SU-DHL-6 (cell line): ENCODE results near the gene C5AR1.
"Not testable (repeated sequence)": the region's sequence is repeated elsewhere in the genome, so short reads cannot be mapped to it uniquely, and the experiment has no call there.

Source experiments
- H2AFZ ChIP-seq: fragments of 200-600 bp; sonication (generic); 2 replicates; pipeline ENCODE4 v1.6.1; 2014; ENCODE audit warnings: low read depth, mild to moderate bottlenecking, moderate library complexity, mixed read lengths, antibody characterized with exemption, low read length; ENCODE audit not compliant: severe bottlenecking
- H3F3A ChIP-seq: fragments of 200-600 bp; shearing (Covaris generic); 2 replicates; pipeline ENCODE4 v1.6.0; 2016; ENCODE audit warnings: antibody characterized with exemption, mild to moderate bottlenecking; ENCODE audit not compliant: insufficient read depth
- H3K27ac ChIP-seq: fragments of 200-600 bp; sonication (generic); 2 replicates; pipeline ENCODE4 v1.5.1; 2016; ENCODE audit warnings: low read depth, mild to moderate bottlenecking, low read length, moderate library complexity, mixed read lengths
- H3K27me3 ChIP-seq: fragments of 200-600 bp; sonication (generic), shearing (Covaris generic); 2 replicates; pipeline ENCODE4 v1.6.0; 2014; ENCODE audit warnings: mild to moderate bottlenecking, low read length
- H3K36me3 ChIP-seq: fragments of 200-600 bp; sonication (generic); 2 replicates; pipeline ENCODE4 v1.6.1; 2014; ENCODE audit warnings: mild to moderate bottlenecking, low read length, mixed read lengths
- H3K4me2 ChIP-seq: fragments of 300-600, 200-600 bp; shearing (Covaris generic), sonication (generic); 2 replicates; pipeline ENCODE4 v1.6.0; 2014; ENCODE audit warnings: low read length, low read depth, mild to moderate bottlenecking; ENCODE audit not compliant: poor library complexity, severe bottlenecking
- H3K4me3 ChIP-seq: fragments of 200-600 bp; sonication (generic); 2 replicates; pipeline ENCODE4 v1.5.1; 2014; ENCODE audit warnings: antibody characterized with exemption, low read length, mild to moderate bottlenecking, mixed read lengths; ENCODE audit not compliant: insufficient read depth, poor library complexity, severe bottlenecking
- H3K79me2 ChIP-seq: fragments of 200-600 bp; sonication (generic); 2 replicates; pipeline ENCODE4 v1.6.1; 2014; ENCODE audit warnings: mild to moderate bottlenecking, low read length, moderate library complexity; ENCODE audit not compliant: insufficient read depth
- H3K9ac ChIP-seq: fragments of 200-600 bp; sonication (generic); 2 replicates; pipeline ENCODE4 v1.7.0; 2014; ENCODE audit warnings: mild to moderate bottlenecking, low read length
- H3K9me2 ChIP-seq: fragments of 200-600 bp; sonication (generic); replicated peaks from 2 replicates; pipeline ENCODE4 v1.6.1; 2014; ENCODE audit warnings: low read length; ENCODE audit not compliant: insufficient read depth
- H3K9me3 ChIP-seq: fragments of 200-600 bp; sonication (generic); 2 replicates; pipeline ENCODE4 v1.6.1; 2014; ENCODE audit warnings: low read length, mixed read lengths; ENCODE audit not compliant: insufficient read depth
- H4K20me1 ChIP-seq: fragments of 200-600 bp; sonication (generic); 2 replicates; pipeline ENCODE4 v1.6.1; 2014; ENCODE audit warnings: low read depth, mild to moderate bottlenecking, antibody characterized with exemption, low read length, moderate library complexity, mixed read lengths
- EZH2phosphoT487 ChIP-seq: fragments of 200-600 bp; sonication (generic), shearing (Covaris generic); conservative IDR thresholded peaks from 2 replicates; pipeline ENCODE4 v1.6.1; 2018; ENCODE audit warnings: mild to moderate bottlenecking, antibody characterized with exemption, low read length, moderate library complexity, mixed read lengths
- TF ChIP-seq, protein P1 (sequence below): fragments of 200-600 bp; sonication (generic); IDR thresholded peaks from one replicate; pipeline ENCODE4 v1.5.1; 2017; ENCODE audit warnings: antibody characterized with exemption, mild to moderate bottlenecking, low read length, moderate library complexity; ENCODE audit not compliant: insufficient read depth, poor library complexity, severe bottlenecking

C5AR1 gene

DNA sequence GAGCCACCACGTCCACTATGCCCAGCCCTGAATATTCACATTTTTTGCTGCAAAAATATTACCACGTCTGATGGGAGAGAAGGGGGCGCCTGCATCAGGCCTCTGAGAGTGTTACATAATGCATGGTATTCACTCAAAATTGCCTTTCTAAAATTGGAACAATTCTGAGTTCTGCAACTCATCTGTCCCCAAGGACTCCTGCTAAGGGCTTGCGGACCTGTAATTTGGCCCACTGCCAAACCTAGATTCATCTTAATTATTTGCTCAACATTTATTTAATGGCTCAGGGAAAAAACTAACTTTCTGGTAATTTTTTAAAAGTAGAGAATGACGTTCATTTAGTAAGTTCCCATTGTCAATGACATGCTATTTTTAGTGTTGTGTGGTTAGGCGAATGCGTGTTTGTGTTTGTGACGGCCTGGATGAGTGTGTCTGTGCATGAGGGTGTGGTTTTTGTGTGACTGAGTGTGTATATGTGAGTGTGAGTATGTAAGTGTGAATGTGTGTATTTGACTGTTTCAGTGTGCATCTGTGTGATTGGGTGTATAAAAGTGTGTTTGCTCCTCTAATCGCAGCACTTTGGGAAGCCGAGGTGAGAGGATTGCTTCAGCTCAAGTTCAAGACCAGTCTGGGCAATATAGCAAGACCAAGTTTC, 26.1 kb upstream of the C5AR1 start:
- H3K9me3 ChIP-seq: no peaks in the 10 kb centered on the region
- no peaks in the 10 kb centered on the region for H4K20me1 ChIP-seq
- no peaks in the 10 kb centered on the region for H3K79me2 ChIP-seq
- H2AFZ ChIP-seq: no peak overlapping the region
- no peaks in the 10 kb centered on the region for H3K9me2 ChIP-seq
- H3K27ac ChIP-seq: no peak overlapping the region
- H3K4me3 ChIP-seq: no peak overlapping the region
- no peaks in the 10 kb centered on the region for H3K27me3 ChIP-seq
- H3F3A ChIP-seq: peaks cover 7% of the 10 kb centered on the region
- H3K9ac ChIP-seq: no peak overlapping the region
- no peaks in the 10 kb centered on the region for H3K36me3 ChIP-seq
- TF ChIP-seq, protein P1, sequence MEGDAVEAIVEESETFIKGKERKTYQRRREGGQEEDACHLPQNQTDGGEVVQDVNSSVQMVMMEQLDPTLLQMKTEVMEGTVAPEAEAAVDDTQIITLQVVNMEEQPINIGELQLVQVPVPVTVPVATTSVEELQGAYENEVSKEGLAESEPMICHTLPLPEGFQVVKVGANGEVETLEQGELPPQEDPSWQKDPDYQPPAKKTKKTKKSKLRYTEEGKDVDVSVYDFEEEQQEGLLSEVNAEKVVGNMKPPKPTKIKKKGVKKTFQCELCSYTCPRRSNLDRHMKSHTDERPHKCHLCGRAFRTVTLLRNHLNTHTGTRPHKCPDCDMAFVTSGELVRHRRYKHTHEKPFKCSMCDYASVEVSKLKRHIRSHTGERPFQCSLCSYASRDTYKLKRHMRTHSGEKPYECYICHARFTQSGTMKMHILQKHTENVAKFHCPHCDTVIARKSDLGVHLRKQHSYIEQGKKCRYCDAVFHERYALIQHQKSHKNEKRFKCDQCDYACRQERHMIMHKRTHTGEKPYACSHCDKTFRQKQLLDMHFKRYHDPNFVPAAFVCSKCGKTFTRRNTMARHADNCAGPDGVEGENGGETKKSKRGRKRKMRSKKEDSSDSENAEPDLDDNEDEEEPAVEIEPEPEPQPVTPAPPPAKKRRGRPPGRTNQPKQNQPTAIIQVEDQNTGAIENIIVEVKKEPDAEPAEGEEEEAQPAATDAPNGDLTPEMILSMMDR: no peak
- TF ChIP-seq EZH2phosphoT487: no peak
- no peak overlapping the region for H3K4me2 ChIP-seq

GRCh38 chr19:47284324-47284899, 25.2 kb upstream of the C5AR1 start:
- no peaks in the 10 kb centered on the region for H3K36me3 ChIP-seq
- H3K4me3 ChIP-seq: no peak overlapping the region
- H3K4me2 ChIP-seq: no peak overlapping the region
- H3K9ac ChIP-seq: no peak overlapping the region
- H3K27ac ChIP-seq: no peak overlapping the region
- H3K27me3 ChIP-seq: no peaks in the 10 kb centered on the region
- no peaks in the 10 kb centered on the region for H3K9me3 ChIP-seq
- no peaks in the 10 kb centered on the region for H4K20me1 ChIP-seq
- TF ChIP-seq EZH2phosphoT487: no peak
- TF ChIP-seq, protein P1: peak; percentile 81
- H3K79me2 ChIP-seq: no peaks in the 10 kb centered on the region
- peaks cover 14% of the 10 kb centered on the region for H3F3A ChIP-seq
- H3K9me2 ChIP-seq: no peaks in the 10 kb centered on the region
- H2AFZ ChIP-seq: no peak overlapping the region

DNA sequence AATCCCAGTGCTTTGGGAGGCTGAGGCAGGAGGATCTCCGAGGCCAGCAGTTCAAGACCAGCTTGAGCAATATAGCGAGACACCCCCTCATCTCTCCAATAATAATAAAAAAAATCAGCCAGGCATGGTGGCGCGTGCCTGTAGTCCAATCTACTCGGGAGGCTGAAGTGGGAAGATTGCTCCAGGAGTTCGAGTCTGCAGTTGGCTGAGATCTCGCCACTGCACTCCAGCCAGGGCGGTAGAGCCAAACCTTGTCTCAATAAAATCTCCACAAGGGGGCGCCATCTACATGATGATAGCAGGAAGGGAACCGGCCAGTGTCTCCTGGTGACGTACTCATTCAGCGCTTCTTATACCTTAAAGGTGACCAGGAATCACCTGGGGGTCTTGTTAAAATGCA, 13.6 kb upstream of the C5AR1 start:
- Histone ChIP-seq H3K9ac (no peak overlapping the region), H3F3A (no peaks in the 10 kb centered on the region), H3K9me3 (no peaks in the 10 kb centered on the region), H3K4me3 (no peak overlapping the region), H3K27me3 (no peaks in the 10 kb centered on the region), H4K20me1 (no peaks in the 10 kb centered on the region), H2AFZ (no peak overlapping the region), H3K36me3 (no peaks in the 10 kb centered on the region), H3K4me2 (no peak overlapping the region), H3K79me2 (no peaks in the 10 kb centered on the region), H3K9me2 (no peaks in the 10 kb centered on the region), H3K27ac (no peak overlapping the region)
- TF ChIP-seq EZH2phosphoT487: no peak
- TF ChIP-seq, protein P1: peak; percentile 40

GRCh38 chr19:47300867-47301266, 8.8 kb upstream of the C5AR1 start:
- not testable (repeated sequence) for H3K27me3 ChIP-seq, H3K27ac ChIP-seq, H3K36me3 ChIP-seq, H3K79me2 ChIP-seq, H3K9me3 ChIP-seq, H4K20me1 ChIP-seq, H3K9ac ChIP-seq, H3F3A ChIP-seq, H2AFZ ChIP-seq, H3K9me2 ChIP-seq, H3K4me2 ChIP-seq, H3K4me3 ChIP-seq
